Naive thymus-derived CD4-positive, alpha-beta T cell (primary cell): ENCODE results near the gene NACC2. TPM values are rescaled to one million over a fixed set of nuclear protein-coding genes. Genes with fewer than 3 reads are reported as not detected.

Source experiments
- ATAC-seq: fragments of 150-1000 bp; cut with Tn5 transposase; 2 replicates; pipeline ENCODE4 v1.10.0; 2021; ENCODE audit warnings: mild to moderate bottlenecking, moderate library complexity
- CTCF ChIA-PET: fragments of 350-600 bp; sonication (Branson Sonifier 250); formaldehyde crosslinking; loops from one replicate; lab custom pipeline; 2021; ENCODE audit warnings: antibody characterized with exemption; lab: Charles Lee
- POLR2A ChIA-PET: fragments of 350-600 bp; sonication (Branson Sonifier 250); formaldehyde crosslinking; loops from one replicate; lab custom pipeline; 2021; ENCODE audit warnings: antibody characterized with exemption, inconsistent platforms; lab: Charles Lee
- DNase-seq, 9 donors: peaks; one replicate each; pipeline versions ENCODE4 v3.0.0 to v3.0.0-alpha.2; 2020 to 2022; ENCODE audit warnings: mixed read lengths in 1 of 9
- H3K27ac ChIP-seq: one replicate; pipeline ENCODE4 v1.7.0; 2013; ENCODE audit warnings: mild to moderate bottlenecking, low read depth, low read length, moderate library complexity
- H3K27me3 ChIP-seq, 2 donors: one replicate each; pipeline ENCODE4 v1.7.0; 2013; ENCODE audit warnings: low read length in 2 of 2, mild to moderate bottlenecking in 2 of 2, moderate library complexity in 2 of 2; ENCODE audit not compliant: control insufficient read depth in 2 of 2, insufficient read depth in 2 of 2
- H3K36me3 ChIP-seq, 3 experiments: 1 replicate in 2 of 3; 2 replicates in 1 of 3; pipeline ENCODE4 v1.7.0; 2013; ENCODE audit warnings: low read length in 3 of 3, mild to moderate bottlenecking in 3 of 3, moderate library complexity in 1 of 3; ENCODE audit not compliant: insufficient read depth in 3 of 3, control insufficient read depth in 2 of 3
- H3K4me1 ChIP-seq, 2 donors: one replicate each; pipeline ENCODE4 v1.7.0; 2013; ENCODE audit warnings: low read length in 2 of 2, mild to moderate bottlenecking in 2 of 2, moderate library complexity in 1 of 2; ENCODE audit not compliant: control insufficient read depth in 2 of 2, insufficient read depth in 2 of 2
- H3K4me3 ChIP-seq: 2 replicates; pipeline ENCODE4 v1.7.0; 2013; ENCODE audit warnings: mild to moderate bottlenecking, low read length
- H3K9me3 ChIP-seq, 3 experiments: 1 replicate in 2 of 3; 2 replicates in 1 of 3; pipeline ENCODE4 v1.7.0; 2013; ENCODE audit warnings: low read length in 3 of 3; ENCODE audit not compliant: control insufficient read depth in 2 of 3
- H3K27ac Mint-ChIP-seq, 9 donors: one replicate each; pipeline ENCODE4 v1.8.0; 2020 to 2022; ENCODE audit warnings: mixed read lengths in 9 of 9, mild to moderate bottlenecking in 8 of 9, moderate library complexity in 5 of 9, inconsistent platforms in 2 of 9
- H3K27me3 Mint-ChIP-seq, 5 donors: one replicate each; pipeline ENCODE4 v1.8.0; 2021 to 2022; ENCODE audit warnings: mixed read lengths in 5 of 5, mild to moderate bottlenecking in 1 of 5
- H3K36me3 Mint-ChIP-seq, 5 donors: one replicate each; pipeline ENCODE4 v1.8.0; 2020 to 2022; ENCODE audit warnings: mixed read lengths in 5 of 5, mild to moderate bottlenecking in 3 of 5, inconsistent platforms in 1 of 5
- H3K4me1 Mint-ChIP-seq, 7 donors: one replicate each; pipeline ENCODE4 v1.8.0; 2020 to 2022; ENCODE audit warnings: mixed read lengths in 7 of 7, mild to moderate bottlenecking in 3 of 7, inconsistent platforms in 1 of 7
- H3K4me3 Mint-ChIP-seq, 10 donors: one replicate each; pipeline ENCODE4 v1.8.0; 2020 to 2022; ENCODE audit warnings: mild to moderate bottlenecking in 10 of 10, mixed read lengths in 10 of 10, moderate library complexity in 6 of 10, inconsistent platforms in 2 of 10
- H3K9me3 Mint-ChIP-seq, 11 donors: one replicate each; pipeline ENCODE4 v1.8.0; 2020 to 2022; ENCODE audit warnings: mixed read lengths in 11 of 11, mild to moderate bottlenecking in 4 of 11, inconsistent platforms in 1 of 11, moderate library complexity in 1 of 11
- intact Hi-C, 2 donors: fragments of 100-400 bp; cut with micrococcal nuclease; formaldehyde crosslinking; loops; one replicate each; pipeline ENCODE4 v1.15.1; 2023
- polyA plus RNA-seq, 2 donors: library from polyadenylated mRNA; unstranded; fragments of 300-500 nt; fragmentation: Illumina TruSeq; gene quantifications; one replicate each; pipeline ENCODE4 v1.2.3, GENCODE V29; 2021
- total RNA-seq, 6 experiments: library from RNA in 5 of 6; stranded (reverse) in 5 of 6; gene quantifications; 1 replicate in 5 of 6; 2 replicates in 1 of 6; pipeline ENCODE4 v1.2.3 and lab custom pipeline; 2021 to 2026

Gene NACC2
- total and polyA plus RNA-seq, 7 experiments from 2014 or later = 0.92 to 17.7 (median 7.5) TPM

GRCh38 chr9:136014924-136015633 lies 80.0 kb downstream of the NACC2 start:
- POLR2A ChIA-PET = interaction anchor here (0.7 kb wide), 1 partner anchor 103 kb away, joined by 5 read pairs; no protein-coding TSS in a partner anchor
- no peaks in the 10 kb centered on the region for H3K27me3 Mint-ChIP-seq
- H3K4me3 ChIP-seq = no peak overlapping the region

GRCh38 chr9:136014147-136014923 lies 80.8 kb downstream of the NACC2 start:
- no peak overlapping the region for H3K27ac Mint-ChIP-seq
- Histone ChIP-seq H3K27ac (no peak overlapping the region), H3K36me3 (peaks cover 0 to 9% (median 0%) of the 10 kb centered on the region in 3 experiments), H3K4me1 (no peaks in the 10 kb centered on the region), H3K9me3 (no peaks in the 10 kb centered on the region), H3K4me3 (no peak overlapping the region), H3K27me3 (no peaks in the 10 kb centered on the region)
- no peaks in the 10 kb centered on the region for H3K36me3 Mint-ChIP-seq
- H3K4me3 Mint-ChIP-seq = no peak overlapping the region
- DNase-seq (no peak), ATAC-seq (no peak)
- intact Hi-C loops = no loop called here
- ChIA-PET POLR2A (no interaction called here), CTCF (no interaction called here)
- H3K4me1 Mint-ChIP-seq = peaks cover 0 to 3% (median 0%) of the 10 kb centered on the region in 7 donors
- no peaks in the 10 kb centered on the region for H3K27me3 Mint-ChIP-seq
- H3K9me3 Mint-ChIP-seq = no peaks in the 10 kb centered on the region

More at GRCh38 chr9:136014924-136015633, 80.0 kb downstream of the NACC2 start:
- Mint-ChIP-seq H3K9me3 (no peaks in the 10 kb centered on the region), H3K27ac (no peak overlapping the region), H3K36me3 (no peaks in the 10 kb centered on the region), H3K4me1 (peaks cover 0 to 3% (median 0%) of the 10 kb centered on the region in 7 donors), H3K4me3 (no peak overlapping the region)
- intact Hi-C loops = no loop called here
- H3K4me1 ChIP-seq = no peaks in the 10 kb centered on the region
- DNase-seq (no peak), ATAC-seq (no peak)
- no peaks in the 10 kb centered on the region for H3K27me3 ChIP-seq
- peaks cover 0 to 9% (median 0%) of the 10 kb centered on the region in 3 experiments for H3K36me3 ChIP-seq
- CTCF ChIA-PET = no interaction called here
- H3K27ac ChIP-seq = no peak overlapping the region
- no peaks in the 10 kb centered on the region for H3K9me3 ChIP-seq

- Histone ChIP-seq H3K27ac (no peak overlapping the region), H3K27me3 (no peaks in the 10 kb centered on the region), H3K4me3 (no peak overlapping the region), H3K9me3 (no peaks in the 10 kb centered on the region), H3K36me3 (peaks cover 0 to 9% (median 0%) of the 10 kb centered on the region in 3 experiments), H3K4me1 (no peaks in the 10 kb centered on the region)
- ATAC-seq = no peak
- CTCF ChIA-PET = no interaction called here
- Mint-ChIP-seq H3K4me1 (peaks cover 0 to 3% (median 0%) of the 10 kb centered on the region in 7 donors), H3K27ac (no peak overlapping the region), H3K4me3 (no peak overlapping the region), H3K9me3 (no peaks in the 10 kb centered on the region), H3K36me3 (no peaks in the 10 kb centered on the region), H3K27me3 (no peaks in the 10 kb centered on the region)
- POLR2A ChIA-PET = no interaction called here
- intact Hi-C loops = no loop called here
- no peak for DNase-seq
Measured at GRCh38 chr9:136013524-136014034, 81.5 kb downstream of the NACC2 start.

GRCh38 chr9:136013116-136013515 lies 82.0 kb downstream of the NACC2 start:
- H3K27me3 Mint-ChIP-seq = no peaks in the 10 kb centered on the region
- no peak overlapping the region for H3K27ac ChIP-seq
- peaks cover 0 to 1% (median 0%) of the 10 kb centered on the region in 5 donors for H3K36me3 Mint-ChIP-seq
- CTCF ChIA-PET = no interaction called here
- no peaks in the 10 kb centered on the region for H3K9me3 Mint-ChIP-seq
- POLR2A ChIA-PET = no interaction called here
- H3K4me1 Mint-ChIP-seq = peaks cover 0 to 3% (median 0%) of the 10 kb centered on the region in 7 donors
- H3K4me1 ChIP-seq = no peaks in the 10 kb centered on the region
- no peak for DNase-seq
- no peaks in the 10 kb centered on the region for H3K9me3 ChIP-seq
- H3K4me3 ChIP-seq = no peak overlapping the region
- no peak for ATAC-seq
- no peak overlapping the region for H3K4me3 Mint-ChIP-seq
- H3K36me3 ChIP-seq = peaks cover 0 to 9% (median 0%) of the 10 kb centered on the region in 3 experiments
- intact Hi-C loops = no loop called here
- no peaks in the 10 kb centered on the region for H3K27me3 ChIP-seq
- no peak overlapping the region for H3K27ac Mint-ChIP-seq

GRCh38 chr9:136012651-136013050 lies 82.4 kb downstream of the NACC2 start:
- H3K36me3 Mint-ChIP-seq = peaks cover 0 to 5% (median 0%) of the 10 kb centered on the region in 5 donors
- Histone ChIP-seq H3K36me3 (peaks cover 0 to 9% (median 0%) of the 10 kb centered on the region in 3 experiments), H3K27me3 (no peaks in the 10 kb centered on the region), H3K9me3 (no peaks in the 10 kb centered on the region), H3K27ac (no peak overlapping the region), H3K4me3 (no peak overlapping the region), H3K4me1 (no peaks in the 10 kb centered on the region)
- H3K27ac Mint-ChIP-seq = no peak overlapping the region
- no peaks in the 10 kb centered on the region for H3K27me3 Mint-ChIP-seq
- ChIA-PET POLR2A (no interaction called here), CTCF (no interaction called here)
- intact Hi-C loops = no loop called here
- H3K4me1 Mint-ChIP-seq = peaks cover 0 to 3% (median 0%) of the 10 kb centered on the region in 7 donors
- H3K9me3 Mint-ChIP-seq = no peaks in the 10 kb centered on the region
- no peak for DNase-seq
- H3K4me3 Mint-ChIP-seq = no peak overlapping the region
- no peak for ATAC-seq

- Histone ChIP-seq H3K9me3 (no peaks in the 10 kb centered on the region), H3K27ac (no peak overlapping the region), H3K4me3 (no peak overlapping the region), H3K36me3 (peaks cover 0 to 9% (median 0%) of the 10 kb centered on the region in 3 experiments), H3K27me3 (no peaks in the 10 kb centered on the region), H3K4me1 (no peaks in the 10 kb centered on the region)
- no peak overlapping the region for H3K27ac Mint-ChIP-seq
- ATAC-seq (no peak), DNase-seq (no peak)
- CTCF ChIA-PET = no interaction called here
- no peaks in the 10 kb centered on the region for H3K27me3 Mint-ChIP-seq
- H3K4me3 Mint-ChIP-seq = no peak overlapping the region
- POLR2A ChIA-PET = no interaction called here
- H3K9me3 Mint-ChIP-seq = no peaks in the 10 kb centered on the region
- H3K36me3 Mint-ChIP-seq = peaks cover 0 to 5% (median 0%) of the 10 kb centered on the region in 5 donors
- intact Hi-C loops = no loop called here
- H3K4me1 Mint-ChIP-seq = peaks cover 0 to 6% (median 0%) of the 10 kb centered on the region in 7 donors
Measured at GRCh38 chr9:136011703-136012496, 83.2 kb downstream of the NACC2 start.
